Right ventricle myocardium inferior (tissue), 1 donor: Measurements from ENCODE around the gene AKAP5. TPM values are rescaled to one million over a fixed set of nuclear protein-coding genes. Genes with fewer than 3 reads are reported as not detected.

Experiments used
- ATAC-seq: fragments of 200-7000 bp; cut with Tn5 transposase; one replicate; pipeline ENCODE4 v1.9.1; 2020; ENCODE audit warnings: mild to moderate bottlenecking, moderate library complexity
- DNase-seq: peaks from one replicate; pipeline ENCODE4 v3.0.0; 2021; ENCODE audit errors: missing footprints
- intact Hi-C: fragments of 100-400 bp; cut with DNase I; formaldehyde crosslinking; loops from one replicate; pipeline ENCODE4 v1.11.0; 2022
- long read RNA-seq: library from polyadenylated mRNA; unstranded; transcript quantifications from one replicate; pipeline ENCODE4 v2.0.0, GENCODE V29; 2021
- total RNA-seq: library from RNA; stranded (reverse); fragmentation: NEBNext Ultra II Directional; extraction: Animal tissue kit (Norgen Biotek cat#: 25700); gene quantifications from one replicate; pipeline ENCODE4 v1.2.1, GENCODE V29; 2021
- donor health status: DM: no; HTN: yes; CAD: no; lungs with severe emphysema.

Gene AKAP5, protein sequence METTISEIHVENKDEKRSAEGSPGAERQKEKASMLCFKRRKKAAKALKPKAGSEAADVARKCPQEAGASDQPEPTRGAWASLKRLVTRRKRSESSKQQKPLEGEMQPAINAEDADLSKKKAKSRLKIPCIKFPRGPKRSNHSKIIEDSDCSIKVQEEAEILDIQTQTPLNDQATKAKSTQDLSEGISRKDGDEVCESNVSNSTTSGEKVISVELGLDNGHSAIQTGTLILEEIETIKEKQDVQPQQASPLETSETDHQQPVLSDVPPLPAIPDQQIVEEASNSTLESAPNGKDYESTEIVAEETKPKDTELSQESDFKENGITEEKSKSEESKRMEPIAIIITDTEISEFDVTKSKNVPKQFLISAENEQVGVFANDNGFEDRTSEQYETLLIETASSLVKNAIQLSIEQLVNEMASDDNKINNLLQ
- 0.16 TPM for total RNA-seq
- long read RNA-seq: 0 reads

DNA sequence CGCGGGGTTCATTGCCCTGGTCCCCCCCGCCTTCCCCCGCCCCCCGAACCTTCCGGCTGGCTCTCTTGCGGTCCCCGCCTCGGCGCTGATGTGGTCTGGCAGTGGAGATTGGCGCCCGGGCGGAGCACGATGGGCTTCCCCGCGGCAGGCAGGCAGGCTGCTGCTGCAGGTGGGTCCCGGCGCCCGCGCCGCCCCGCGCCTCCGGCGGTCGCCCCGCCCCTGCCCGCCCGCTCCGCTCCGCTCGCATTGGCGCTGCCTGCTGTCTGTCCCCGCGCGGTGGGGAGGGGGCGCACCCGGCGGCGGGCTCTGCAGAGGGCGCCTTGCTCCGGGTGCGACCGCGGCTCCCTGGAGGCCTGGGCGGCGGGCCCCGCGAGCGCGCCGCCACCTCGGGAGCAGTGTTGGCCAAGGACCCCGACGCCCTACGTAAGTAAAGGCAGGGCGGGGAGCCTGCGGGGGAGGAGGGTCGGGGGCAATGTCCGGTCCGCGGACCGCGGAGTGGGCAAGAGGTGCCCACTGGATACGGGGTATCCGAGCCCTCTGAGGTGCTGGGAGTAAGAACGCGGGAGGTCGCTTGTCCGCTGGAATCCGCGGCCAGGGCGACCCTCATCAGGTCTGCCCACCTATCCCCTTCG, at the start of gene AKAP5:
TSS of gene AKAP5 (plus strand) at position 309 of the 632 bp plus-strand sequence. CDS start 2,896 bp downstream, outside the sequence.
- DNase-seq: peak; percentile 77
- intact Hi-C loops: no loop called here
- ATAC-seq: peak; percentile 86

DNA sequence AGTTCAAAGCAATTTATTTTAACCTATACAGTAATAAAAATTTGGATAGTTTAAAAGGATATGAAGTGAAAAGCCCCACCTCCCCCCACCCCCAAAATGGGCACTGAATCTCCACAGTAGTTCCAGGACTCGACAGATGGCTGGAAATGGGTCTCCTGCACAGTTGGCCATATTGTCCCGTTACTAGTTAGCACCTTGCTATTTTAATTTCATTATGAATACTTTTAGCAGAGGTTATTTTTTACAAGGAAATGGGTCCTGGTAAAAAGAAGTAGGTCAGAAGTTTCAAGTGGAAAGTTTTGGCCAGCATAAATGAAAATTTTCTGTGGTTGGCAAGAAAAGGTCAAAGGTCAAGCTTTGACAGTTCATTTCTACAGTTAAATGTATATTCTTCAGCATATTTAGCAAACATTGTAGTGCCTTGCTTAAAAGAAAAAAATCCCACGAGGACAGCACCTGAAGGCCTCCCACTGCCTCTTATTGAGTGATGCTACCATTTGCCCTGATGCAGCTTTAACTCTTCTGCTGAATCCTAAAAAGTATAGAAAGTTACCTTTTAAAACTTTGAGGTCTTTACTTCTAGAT, 48.9 kb upstream of the AKAP5 start:
- intact Hi-C loops: no loop called here
- ATAC-seq (no peak), DNase-seq (no peak)

DNA sequence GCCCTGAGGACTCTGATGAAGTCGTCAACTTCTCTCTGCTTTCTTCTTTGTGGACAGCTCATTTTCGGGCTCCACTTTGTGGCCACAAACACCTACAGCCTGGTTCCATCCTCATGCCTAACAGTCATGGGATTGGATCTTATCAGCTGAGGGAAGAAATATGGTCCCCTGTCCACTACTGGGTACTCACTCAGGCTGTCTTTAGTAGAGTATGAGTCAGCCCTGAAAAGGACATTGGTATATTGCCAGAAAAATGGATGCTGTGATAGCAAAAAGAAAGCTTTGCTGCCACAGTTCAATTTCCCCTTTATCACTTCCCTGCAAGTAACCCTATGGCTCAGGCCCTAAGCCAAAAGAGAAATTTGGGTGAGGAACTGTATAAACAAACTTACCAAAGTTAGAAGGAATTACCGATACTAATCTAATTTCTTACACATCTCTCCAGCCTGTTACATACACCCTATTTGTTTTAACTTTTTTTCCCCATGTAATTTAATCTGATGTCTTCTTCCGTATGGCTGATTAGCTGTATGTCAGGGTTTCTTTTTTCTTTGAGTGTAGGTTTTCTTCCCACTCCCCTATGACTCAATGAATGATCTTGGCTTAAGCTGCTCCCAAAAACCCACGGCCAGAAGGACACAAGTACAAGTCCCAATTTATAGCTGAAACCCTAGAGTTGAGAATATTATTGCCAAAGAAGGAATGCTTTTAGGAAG, 48.1 kb upstream of the AKAP5 start:
- ATAC-seq: peak; percentile 39
- intact Hi-C loops: no loop called here

DNA sequence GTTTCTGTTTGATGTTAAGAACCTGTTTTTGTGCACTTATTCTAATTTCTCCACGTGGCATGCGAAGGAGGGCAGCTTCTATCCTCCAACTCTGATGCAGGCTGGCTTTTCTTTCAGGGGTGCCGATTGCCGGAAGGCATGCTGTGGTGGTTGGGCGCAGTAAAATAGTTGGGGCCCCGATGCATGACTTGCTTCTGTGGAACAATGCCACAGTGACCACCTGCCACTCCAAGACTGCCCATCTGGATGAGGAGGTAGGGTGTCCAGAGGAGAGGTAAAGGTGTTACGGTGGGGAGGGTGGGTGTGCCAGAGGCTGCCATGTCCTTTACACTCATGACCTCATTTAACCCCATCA, 47.6 kb upstream of the AKAP5 start:
- intact Hi-C loops: no loop called here
- DNase-seq: no peak
- no peak for ATAC-seq

More for the DNA sequence above, 48.1 kb upstream of the AKAP5 start:
- DNase-seq: no peak

DNA sequence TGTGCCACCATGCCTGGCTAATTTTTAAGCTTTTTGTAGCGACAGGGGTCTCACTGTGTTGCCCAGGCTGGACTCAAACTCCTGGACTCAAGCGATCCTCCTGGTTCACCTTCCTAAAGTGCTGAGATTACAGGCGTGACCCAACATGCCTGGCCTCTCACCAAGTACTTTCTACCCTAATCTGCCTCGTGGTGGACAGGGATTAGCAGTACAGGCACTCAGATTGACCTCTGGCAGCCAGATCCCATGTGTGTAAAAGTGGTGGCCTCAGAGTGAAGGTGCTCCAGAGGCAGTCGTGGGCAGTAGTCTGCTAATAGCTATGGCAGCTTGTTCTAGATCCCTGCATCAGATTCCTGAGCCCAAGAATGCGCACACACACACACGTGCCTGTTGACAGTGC, 46.3 kb upstream of the AKAP5 start:
- ATAC-seq: no peak
- DNase-seq: no peak
- intact Hi-C loops: no loop called here

DNA sequence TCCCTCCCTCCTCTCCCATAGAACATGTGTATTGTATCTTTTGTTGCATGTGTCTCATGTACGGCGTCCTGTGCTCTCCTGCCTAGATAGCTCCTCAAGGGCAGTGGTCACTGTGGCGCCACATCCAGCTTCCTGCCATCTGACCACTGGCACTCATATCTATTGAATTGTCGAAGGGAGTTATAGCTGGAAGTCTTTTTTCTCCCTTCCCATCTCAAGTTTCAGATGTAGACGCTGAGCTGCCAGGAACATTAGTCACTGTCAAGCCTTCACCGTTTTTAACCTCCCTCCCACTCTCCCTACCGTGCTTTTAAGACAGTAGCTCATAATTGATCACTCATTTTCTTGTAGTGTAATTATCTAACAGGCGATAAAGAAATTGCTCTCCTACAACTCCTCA, 44.1 kb upstream of the AKAP5 start:
- ATAC-seq: no peak
- no peak for DNase-seq
- intact Hi-C loops: no loop called here

DNA sequence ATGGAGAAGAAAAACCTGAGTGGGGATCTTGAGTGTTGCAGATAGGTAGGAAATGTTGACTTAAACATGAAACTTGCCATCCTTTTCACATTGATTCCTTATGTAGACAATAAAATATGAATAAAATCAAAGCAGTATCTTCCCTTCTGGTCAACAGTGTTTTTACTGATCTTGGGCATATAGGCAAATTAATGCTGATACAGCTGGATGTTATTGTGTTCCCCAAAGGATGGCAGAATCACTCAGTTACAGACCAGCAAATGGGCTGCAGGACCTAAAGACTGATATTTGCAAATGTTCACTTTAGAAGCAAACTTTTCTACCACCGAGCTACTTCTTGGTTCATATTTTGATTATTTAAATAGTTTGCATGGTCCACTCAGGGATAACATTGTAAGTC, 43.3 kb upstream of the AKAP5 start:
- no peak for DNase-seq
- no peak for ATAC-seq
- intact Hi-C loops: no loop called here

DNA sequence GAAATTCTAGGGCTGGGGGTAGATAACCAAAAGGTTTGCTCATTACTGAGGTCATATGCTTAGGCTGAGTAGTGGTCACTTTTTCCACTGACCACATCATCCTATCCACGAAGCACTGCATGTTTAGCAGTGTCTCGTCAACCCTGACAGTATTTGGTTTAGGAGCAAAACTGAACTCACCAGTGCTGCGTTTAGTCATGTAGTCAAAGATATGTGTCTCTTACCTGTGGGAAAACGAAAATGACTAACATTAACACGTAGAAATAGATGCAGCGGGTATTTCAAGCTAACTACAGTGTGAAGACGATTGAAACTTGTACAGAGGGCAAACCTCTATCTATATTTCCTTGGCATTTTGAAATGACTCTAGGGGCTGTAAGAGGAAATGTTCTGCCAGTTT, 42.5 kb upstream of the AKAP5 start:
- ATAC-seq: no peak
- no peak for DNase-seq
- intact Hi-C loops: no loop called here

DNA sequence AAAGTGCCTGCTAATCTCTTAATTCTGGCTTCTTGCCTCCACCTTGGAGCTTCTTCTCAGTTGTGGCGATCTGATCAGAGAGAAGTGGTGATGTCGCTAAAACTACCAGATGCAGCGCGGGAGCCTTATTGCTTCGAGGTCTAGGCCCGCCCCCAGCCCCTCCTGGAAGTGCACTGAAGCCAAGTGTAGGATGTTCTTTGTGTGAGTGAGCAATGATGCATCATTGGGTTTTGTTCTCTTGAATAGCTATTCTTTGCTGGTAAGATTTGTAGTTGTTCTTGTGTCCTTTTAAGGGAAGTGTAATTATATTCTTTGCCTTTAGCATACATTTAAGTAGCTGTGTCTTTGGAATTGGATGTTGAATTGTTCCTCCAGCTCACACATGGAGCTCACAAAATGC, 41.3 kb upstream of the AKAP5 start:
- intact Hi-C loops: no loop called here
- DNase-seq: no peak
- no peak for ATAC-seq

DNA sequence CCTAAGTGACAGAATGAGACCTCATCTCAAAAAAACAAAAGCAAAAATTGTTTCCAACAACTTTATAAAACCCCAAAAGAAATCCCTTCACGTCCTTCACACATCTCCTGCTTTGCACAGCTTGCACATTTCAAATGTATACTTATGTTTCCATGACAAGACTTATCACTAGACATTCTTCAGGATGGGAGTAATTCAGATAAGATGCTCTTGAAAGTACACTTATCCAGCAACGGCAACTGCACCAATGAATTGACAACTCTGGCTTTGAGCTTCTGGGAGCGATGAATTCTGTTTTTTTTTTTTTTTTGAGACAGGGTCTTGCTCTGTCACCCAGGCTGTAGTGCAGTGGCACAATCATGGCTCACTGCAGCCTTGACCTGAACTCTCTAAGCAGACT, 30.8 kb upstream of the AKAP5 start:
- ATAC-seq: no peak
- DNase-seq: no peak
- intact Hi-C loops: loop anchor here (5.0 kb wide), 1 partner anchor 43 kb away; no protein-coding TSS in a partner anchor

DNA sequence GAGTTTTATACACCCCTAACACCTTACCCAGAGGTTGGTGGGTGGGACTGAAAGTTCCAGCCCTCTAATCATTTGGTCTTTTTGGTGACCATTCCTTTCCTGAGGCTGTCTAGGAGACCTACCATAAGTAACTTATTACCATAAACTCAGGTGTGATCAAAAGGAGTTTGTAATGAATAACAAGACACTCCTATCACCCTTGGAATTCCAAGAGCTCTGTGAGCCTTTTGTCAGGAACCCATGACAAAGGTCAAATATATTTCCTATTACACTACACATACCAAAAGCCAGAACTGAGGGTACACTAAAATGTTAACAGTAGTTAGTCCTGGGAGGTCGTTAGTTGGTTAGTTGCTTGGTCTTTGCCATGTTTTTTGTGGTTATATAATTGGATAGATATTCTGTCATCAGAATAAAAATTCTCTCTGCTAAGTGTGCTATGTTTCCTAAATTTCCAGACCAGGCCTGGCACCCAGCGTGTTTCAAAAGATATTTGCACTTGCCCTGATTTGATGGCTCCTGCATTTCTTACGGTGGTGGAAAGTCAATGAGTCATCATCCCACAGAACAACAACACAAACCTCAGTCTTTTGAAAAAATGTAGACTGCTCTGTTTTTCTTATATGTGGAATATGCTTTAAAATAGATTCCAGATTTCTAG, 27.0 kb upstream of the AKAP5 start:
- ATAC-seq: no peak

DNA sequence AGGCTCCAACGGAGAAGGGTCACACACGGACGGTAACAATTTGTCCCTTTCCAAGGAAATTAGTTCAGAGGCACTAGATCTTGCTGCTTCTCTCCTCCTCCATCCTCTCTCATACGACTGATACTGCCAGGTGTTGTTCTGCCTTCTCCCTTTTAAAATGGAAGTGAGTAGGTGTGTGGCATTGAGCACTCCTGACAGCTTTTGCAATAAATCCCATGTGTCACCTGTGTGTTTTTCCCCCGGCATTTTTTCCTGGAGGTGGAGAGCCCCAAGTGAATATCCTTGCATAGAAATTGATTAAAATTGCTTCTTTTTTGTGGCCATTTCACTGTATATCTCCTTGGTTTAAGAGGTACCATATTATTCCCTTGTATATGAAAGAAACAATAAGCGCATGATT, 26.2 kb upstream of the AKAP5 start:
- DNase-seq (no peak), ATAC-seq (no peak)
- intact Hi-C loops: no loop called here

More for the DNA sequence above, 27.0 kb upstream of the AKAP5 start:
- intact Hi-C loops: no loop called here
- DNase-seq: no peak

DNA sequence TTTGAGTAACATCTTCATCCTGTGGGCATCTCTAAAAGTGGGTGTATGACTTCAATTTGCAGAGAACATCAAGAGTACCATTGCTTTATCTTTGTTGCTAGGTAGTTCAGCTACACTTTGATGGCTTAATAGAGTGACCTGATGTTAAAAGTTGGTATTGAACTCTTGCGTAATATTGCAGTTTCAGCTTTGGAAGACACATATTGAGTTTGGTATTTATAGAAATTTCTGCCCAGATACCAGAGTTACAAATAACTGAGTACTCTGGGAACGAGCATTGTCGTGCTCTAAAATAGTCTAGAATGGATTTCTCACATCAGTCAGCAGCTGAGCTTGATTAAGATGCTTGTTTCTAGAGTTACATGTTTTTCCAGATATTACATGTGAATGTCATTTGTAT, 24.8 kb upstream of the AKAP5 start:
- DNase-seq: no peak
- intact Hi-C loops: no loop called here
- no peak for ATAC-seq

DNA sequence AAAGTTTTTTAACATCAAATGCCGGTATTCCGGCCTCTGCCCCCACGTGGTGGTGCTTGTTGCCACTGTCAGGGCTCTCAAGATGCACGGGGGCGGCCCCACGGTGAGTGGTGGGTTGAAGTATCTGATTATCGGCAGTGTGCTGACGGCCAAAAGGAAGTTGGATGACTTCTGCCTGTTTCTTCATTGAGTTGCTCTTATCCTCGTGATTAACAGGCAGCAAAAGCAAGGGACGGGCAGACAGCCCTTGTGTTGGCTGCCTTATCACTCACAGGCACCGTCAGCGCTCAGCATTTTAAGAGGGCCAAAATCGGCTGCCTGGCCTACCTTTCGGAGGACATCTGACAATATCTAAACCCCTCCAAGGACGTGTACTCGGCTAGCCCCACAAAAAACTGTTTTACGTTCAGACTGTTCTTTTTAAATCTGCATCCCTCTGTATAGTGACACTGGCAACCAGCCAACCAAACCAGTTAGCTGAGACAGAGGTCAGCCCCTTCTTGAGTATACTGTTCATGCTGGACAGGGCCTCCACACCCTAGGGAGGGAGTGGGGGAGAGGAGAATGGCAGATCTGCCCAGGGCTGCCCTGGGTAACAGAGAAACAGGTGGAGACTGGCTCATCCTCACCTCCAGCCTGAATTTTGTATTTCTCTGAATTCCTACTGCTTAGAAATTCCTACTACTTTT, 22.9 kb upstream of the AKAP5 start:
- peak; percentile 77 for ATAC-seq
- intact Hi-C loops: no loop called here
- no peak for DNase-seq

DNA sequence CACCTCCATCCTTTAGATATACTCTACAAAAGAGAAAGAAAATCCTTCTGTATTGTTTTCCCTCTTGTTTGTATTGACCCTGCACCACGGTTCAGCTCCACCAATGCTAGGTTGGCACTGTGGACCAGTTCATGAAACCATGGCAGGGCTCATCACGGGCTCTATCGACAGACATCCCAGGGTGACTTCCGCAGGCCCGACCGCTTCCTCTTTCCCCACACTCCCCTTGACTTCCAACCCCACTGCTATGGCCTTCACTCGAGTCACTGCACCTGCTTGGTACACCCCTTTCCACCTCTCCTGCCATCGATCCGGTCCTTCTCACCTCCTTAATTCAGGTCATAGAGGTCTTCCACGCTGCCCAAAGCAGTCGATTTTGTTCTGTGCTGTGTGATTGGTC, 21.2 kb upstream of the AKAP5 start:
- ATAC-seq (no peak), DNase-seq (no peak)
- intact Hi-C loops: no loop called here

DNA sequence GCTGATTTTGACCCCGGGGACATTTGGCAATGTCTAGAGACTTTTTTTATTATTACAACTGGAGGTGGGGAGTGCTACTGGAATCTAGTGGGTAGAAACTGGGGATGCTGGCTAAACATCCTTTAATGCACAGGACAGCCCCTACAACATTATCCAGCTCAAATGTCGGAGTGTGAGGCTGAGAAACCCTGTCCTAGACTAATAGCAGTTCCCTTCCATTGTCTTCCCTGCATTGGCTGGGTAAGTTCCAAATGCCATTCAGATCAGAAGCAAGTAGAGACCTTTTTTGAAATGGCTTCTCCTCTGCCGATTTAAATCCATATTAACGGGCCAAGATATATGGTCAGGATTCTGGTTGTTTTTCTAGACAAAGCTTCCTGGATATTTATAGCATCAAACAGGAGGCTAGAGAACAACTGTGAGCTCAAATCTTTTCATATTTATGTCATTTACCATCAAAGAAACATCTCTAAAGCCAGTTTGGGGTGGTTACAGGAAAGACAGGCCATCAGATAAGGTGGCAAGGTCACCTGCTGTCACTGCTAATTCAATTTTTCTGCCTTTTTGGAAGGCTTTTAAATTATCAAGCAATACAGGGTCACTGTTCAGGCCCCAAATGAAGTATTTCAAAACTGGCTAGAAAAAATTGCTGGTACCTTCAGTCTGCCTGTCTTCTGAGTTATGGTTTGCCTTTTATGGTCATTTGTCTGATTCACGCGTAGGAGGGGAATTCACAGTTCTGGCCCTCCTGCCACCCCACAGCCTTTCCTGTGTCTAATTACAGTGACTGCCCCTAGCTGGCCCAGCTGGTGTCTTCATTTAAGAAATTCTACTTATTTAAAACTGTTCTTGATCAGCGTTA, 20.1 kb upstream of the AKAP5 start:
- DNase-seq (no peak), ATAC-seq (no peak)
- intact Hi-C loops: no loop called here

DNA sequence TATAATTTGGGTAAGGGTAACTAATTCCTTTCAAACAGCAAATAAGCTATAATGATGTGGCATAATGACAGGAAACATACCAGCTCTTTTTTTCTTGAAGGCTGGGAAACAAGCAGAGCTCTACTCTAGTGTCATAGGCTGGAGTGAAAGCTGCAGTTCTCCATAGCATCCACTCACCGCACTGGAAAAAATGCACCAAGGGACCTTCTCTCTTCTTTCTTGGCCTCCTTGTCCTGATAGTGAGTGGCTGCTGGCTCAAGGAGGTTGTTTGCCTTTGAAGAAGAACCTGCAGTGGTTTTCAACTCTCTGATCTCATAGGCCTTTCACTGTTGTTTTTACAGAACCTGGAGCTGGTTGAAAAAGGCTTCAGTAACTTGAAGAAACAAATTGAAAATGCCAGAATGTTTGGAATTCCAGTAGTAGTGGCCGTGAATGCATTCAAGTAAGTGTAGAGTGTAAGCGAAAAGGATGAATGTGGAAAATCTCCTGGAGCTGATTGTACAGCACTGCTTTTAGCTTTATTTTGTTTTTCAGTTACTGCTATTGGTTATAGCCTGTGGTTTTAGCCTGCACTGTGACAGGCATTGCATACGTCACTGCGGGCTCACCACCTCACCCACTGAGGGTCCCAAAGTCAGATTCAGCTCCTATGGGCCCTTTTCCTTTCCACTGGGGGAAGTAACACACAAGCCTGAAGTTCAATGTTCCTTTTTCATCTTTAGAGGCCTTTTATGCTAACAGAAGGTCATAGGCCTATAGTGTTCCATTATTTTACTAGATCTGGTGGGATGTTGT, 17.2 kb upstream of the AKAP5 start:
- intact Hi-C loops: no loop called here
- no peak for ATAC-seq

More for the DNA sequence above, 17.2 kb upstream of the AKAP5 start:
- no peak for DNase-seq
